Raji (cell line): ENCODE data around the gene PRKCQ.

Experiments used
- POLR2A ChIP-seq: IDR thresholded peaks from 2 replicates; pipeline ENCODE4 v1.6.1; 2011; ENCODE audit warnings: low read depth, low read length, control low read depth; ENCODE audit not compliant: insufficient read depth

PRKCQ gene

GRCh38 chr10:6602026-6602699, 22.1 kb upstream of the PRKCQ start:
- TF ChIP-seq POLR2A = no peak

- no peak for TF ChIP-seq POLR2A
Observed at GRCh38 chr10:6601246-6601805, 21.2 kb upstream of the PRKCQ start.

GRCh38 chr10:6600224-6600987, 20.3 kb upstream of the PRKCQ start:
- no peak for TF ChIP-seq POLR2A

- no peak for TF ChIP-seq POLR2A
Observed at GRCh38 chr10:6598679-6599078, 18.6 kb upstream of the PRKCQ start.

GRCh38 chr10:6597478-6597877, 17.4 kb upstream of the PRKCQ start:
- TF ChIP-seq POLR2A = no peak

- TF ChIP-seq POLR2A = no peak
Observed at GRCh38 chr10:6595499-6595898, 15.4 kb upstream of the PRKCQ start.

GRCh38 chr10:6593241-6593671, 13.2 kb upstream of the PRKCQ start:
- no peak for TF ChIP-seq POLR2A

- no peak for TF ChIP-seq POLR2A
Observed at GRCh38 chr10:6592080-6592479, 12.0 kb upstream of the PRKCQ start.

GRCh38 chr10:6591668-6592067, 11.6 kb upstream of the PRKCQ start:
- no peak for TF ChIP-seq POLR2A

- TF ChIP-seq POLR2A = no peak
Observed at GRCh38 chr10:6590100-6590499, 10.0 kb upstream of the PRKCQ start.

GRCh38 chr10:6589287-6590094, 9.4 kb upstream of the PRKCQ start:
- TF ChIP-seq POLR2A = no peak

- no peak for TF ChIP-seq POLR2A
Observed at GRCh38 chr10:6588845-6589244, 8.8 kb upstream of the PRKCQ start.

GRCh38 chr10:6588082-6588481, 8.0 kb upstream of the PRKCQ start:
- no peak for TF ChIP-seq POLR2A

- no peak for TF ChIP-seq POLR2A
Observed at GRCh38 chr10:6586501-6586900, 6.4 kb upstream of the PRKCQ start.

GRCh38 chr10:6583447-6583846, 3.4 kb upstream of the PRKCQ start:
- TF ChIP-seq POLR2A = no peak
